Measurements from ENCODE around the gene MUTYH.
A peak's percentile ranks its signal among the peaks of the same experiment; 100 is the strongest.
"Not testable (repeated sequence)": the region's sequence is repeated elsewhere in the genome, so short reads cannot be mapped to it uniquely, and the experiment has no call there.

The MUTYH gene

DNA sequence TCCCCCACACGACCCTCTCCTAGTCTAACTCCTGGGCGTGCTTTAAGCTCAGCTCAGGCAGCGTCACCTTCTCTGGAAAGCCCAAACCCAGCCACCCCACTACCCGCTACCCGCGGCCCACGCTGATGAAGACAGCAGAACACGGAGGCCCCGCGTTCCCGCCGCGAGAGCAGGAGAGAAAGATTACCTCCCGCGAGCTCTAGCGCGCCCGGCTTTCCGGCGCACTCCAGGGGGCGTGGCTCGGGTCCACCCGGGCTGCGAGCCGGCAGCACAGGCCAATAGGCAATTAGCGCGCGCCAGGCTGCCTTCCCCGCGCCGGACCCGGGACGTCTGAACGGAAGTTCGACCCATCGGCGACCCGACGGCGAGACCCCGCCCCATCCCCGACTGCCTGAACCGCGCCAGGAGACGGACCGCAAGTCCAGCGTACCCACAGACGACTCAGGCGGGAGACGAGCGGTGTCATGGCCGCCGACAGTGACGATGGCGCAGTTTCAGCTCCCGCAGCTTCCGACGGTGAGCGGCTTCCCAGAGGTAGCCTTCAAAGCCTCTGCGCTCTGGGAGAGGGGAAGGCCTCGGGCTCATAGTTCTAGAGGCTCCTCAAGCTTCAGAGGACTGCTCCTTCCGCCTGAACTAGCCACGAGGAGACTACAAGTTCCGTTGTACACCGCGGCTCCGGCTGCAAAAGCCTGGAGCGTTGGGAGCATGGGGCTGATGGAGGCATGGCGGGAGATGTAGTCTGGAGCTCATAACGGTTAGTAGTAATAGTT, at the start of gene MUTYH, which contains the start of gene TOE1:
TSS of gene MUTYH (minus strand) at position 652 of the 770 bp plus-strand sequence. CDS start 5,935 bp downstream, outside the sequence.
TSS of gene TOE1 (plus strand) at position 382 of the 770 bp plus-strand sequence. CDS start at position 465, 83 bp downstream.
- DNase-seq: peak; percentile 94

- no peak for DNase-seq
Observed at GRCh38 chr1:45386219-45386618, 46.0 kb upstream of the MUTYH start.

DNA sequence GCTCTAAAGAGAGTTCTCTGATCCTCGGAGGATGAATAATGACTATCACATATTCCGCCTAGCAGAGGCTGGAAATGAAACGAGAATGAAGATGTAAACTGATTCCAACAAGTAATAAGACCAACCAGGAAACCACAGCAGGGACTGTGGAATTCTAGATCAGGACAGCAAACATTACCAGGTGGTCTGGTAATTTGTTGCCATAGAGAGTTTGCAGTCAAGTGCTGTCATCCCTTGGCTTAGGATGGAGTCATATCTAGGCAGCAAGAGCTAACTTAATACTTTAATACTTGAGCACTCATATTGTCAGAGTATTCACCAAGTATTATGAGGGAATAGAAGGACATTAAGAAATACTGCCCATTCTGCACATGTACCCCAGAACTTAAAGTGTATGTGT, 45.1 kb upstream of the MUTYH start:
- no peak for DNase-seq

GRCh38 chr1:45384213-45384612, 44.0 kb upstream of the MUTYH start:
- DNase-seq: not testable (repeated sequence)

DNA sequence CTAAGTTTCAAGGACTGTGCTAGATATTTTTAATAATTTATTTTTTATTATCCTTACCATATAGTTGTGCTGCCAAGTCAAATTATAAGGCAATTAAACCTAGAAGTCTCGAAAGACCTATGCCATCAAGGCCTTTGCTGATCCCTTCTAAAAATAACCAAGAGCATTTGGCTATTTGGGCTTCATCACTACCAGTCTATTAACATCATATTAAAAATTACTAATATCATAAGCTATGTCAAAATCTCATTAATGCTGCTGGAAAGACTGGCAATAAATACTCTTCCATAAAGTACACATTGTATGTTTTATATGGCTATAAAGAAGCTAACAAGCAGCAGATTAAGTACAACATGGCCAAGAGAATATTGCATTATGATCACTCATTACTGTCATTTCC, 43.0 kb upstream of the MUTYH start:
- no peak for DNase-seq

GRCh38 chr1:45381243-45381642, 41.0 kb upstream of the MUTYH start:
- DNase-seq: no peak

DNA sequence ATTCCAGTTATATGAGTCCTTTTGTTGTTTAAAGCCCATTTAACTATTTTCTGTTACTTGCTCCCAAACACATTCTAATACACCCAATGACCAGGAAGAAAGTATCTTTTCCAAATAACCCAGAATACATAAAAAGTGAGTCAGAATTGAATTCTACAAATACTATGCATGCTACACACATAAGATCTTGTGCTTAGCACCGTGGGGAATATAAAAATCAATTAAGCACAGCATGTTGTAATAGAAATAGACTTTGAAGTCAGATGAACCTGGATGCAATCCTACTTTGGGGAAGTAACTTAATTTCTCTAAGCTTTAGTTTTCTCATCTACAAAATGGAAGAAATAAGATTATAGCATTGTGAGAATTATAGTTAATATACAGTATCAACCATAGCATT, 40.5 kb upstream of the MUTYH start:
- DNase-seq: no peak

DNA sequence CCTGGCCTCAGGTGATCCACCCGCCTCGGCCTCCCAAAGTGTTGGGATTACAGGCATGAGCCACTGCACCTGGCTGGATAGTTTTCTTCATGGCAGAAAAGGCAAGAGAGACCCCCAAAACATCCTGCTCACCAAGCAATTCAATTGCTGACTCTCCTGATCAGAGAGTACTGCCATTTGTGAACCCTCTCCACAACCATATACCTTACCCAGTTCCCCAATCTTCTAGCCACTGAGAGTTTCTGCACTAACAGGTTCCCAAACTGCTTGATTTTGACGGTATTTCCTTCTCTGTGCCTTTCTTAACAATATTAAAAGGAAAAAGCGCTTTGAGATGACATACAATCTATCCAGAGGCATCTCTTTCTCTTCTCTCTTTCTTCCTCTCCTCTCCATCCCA, 39.9 kb upstream of the MUTYH start:
- no peak for DNase-seq

GRCh38 chr1:45379524-45379923, 39.3 kb upstream of the MUTYH start:
- no peak for DNase-seq

GRCh38 chr1:45378184-45378583, 37.9 kb upstream of the MUTYH start:
- no peak for DNase-seq

- DNase-seq: no peak
Observed at GRCh38 chr1:45375104-45376090, 35.2 kb upstream of the MUTYH start.

GRCh38 chr1:45373573-45373972, 33.3 kb upstream of the MUTYH start:
- no peak for DNase-seq

- no peak for DNase-seq
Observed at GRCh38 chr1:45370575-45370974, 30.3 kb upstream of the MUTYH start.

- no peak for DNase-seq
Observed at GRCh38 chr1:45365051-45365450, 24.8 kb upstream of the MUTYH start.

DNA sequence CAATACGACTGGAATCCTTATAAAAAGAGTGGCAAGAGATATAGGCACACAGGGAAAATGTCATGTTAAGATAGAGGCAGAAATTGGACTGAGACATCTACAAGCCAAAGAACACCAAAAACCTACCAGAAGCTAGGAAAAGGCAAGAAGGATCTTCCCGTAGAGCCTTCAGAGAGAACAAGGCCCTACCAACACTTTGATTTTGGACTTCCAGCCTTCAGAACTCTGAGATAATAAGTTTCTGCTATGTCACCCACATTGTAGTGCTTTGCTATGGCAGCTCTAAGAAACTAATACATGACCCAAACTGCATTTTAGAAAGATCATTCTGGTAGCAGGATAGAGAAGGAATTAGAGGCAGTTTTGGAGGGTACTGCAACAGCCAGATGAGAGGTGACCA, 24.1 kb upstream of the MUTYH start:
- DNase-seq: no peak

- not testable (repeated sequence) for DNase-seq
Observed at GRCh38 chr1:45360981-45361380, 20.7 kb upstream of the MUTYH start.

- DNase-seq: peak; percentile 50
Observed at GRCh38 chr1:45359882-45360513, 19.8 kb upstream of the MUTYH start.

- DNase-seq: no peak
Observed at GRCh38 chr1:45356186-45356585, 15.9 kb upstream of the MUTYH start.

- DNase-seq: no peak
Observed at GRCh38 chr1:45355683-45356082, 15.4 kb upstream of the MUTYH start.

GRCh38 chr1:45354838-45355237, 14.6 kb upstream of the MUTYH start:
- no peak for DNase-seq

DNA sequence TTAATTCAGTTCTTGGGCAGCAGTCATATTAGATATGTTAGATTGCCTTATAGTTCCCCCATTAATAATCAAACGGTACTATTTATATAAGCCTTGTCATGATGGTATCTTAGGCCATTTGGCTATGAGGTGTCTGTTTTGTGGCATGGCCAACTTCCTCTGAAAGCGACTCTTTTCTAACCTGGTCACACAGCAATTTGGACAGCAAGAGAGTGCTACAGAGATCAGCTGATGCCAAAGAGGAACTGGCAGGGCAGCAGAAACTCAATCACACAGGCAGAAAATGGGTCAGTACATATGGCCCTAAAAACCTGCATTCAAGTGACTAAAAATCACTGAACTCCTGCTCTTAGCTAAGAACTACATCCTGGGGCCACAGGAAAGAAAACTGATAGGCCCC, 13.4 kb upstream of the MUTYH start:
- no peak for DNase-seq

DNA sequence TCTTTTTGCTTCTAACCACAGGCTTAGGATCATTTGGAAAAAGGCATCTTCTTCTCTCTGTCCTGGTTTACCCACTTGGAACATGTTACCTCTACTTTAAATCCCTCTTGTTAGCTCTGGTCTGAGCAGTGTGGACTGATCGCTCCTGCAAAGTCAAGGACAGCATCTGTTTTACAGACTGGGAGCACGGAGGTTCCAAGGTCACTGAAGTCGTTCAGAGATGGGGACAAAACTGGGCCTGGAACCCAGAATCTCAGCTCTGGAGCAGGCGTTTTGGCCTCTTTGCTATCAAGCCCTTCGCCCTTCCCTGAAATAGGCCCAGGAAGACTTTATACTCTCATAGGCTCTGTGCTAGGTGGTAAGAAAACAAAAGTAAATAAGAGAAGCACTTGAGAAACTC, 11.3 kb upstream of the MUTYH start:
- no peak for DNase-seq

GRCh38 chr1:45348966-45349677, 8.9 kb upstream of the MUTYH start:
- DNase-seq: no peak

Measured in activated naive CD4-positive, alpha-beta T cell treated with anti-CD3 and anti-CD28 coated beads, Interleukin-2, amount 50 U/mL, for 16 hours (primary cell).